ENCODE data around the gene ADGRL2. TPM values are rescaled to one million over a fixed set of nuclear protein-coding genes. Genes with fewer than 3 reads are reported as not detected.
"Not testable (repeated sequence)": the region's sequence is repeated elsewhere in the genome, so short reads cannot be mapped to it uniquely, and the experiment has no call there.

ADGRL2 gene
- total RNA-seq, 3 donors from 2014 or later, result 59.6 to 78.0 (median 74.7) TPM

GRCh38 chr1:81852961-81853360, 52.2 kb downstream of the ADGRL2 start:
- H3K27ac ChIP-seq, result no peak overlapping the region
- no peak overlapping the region for H3K4me3 ChIP-seq
- no peak for DNase-seq (ENCODE audit: low spot score in 2 of 2)
- H3K27me3 ChIP-seq, result no peaks in the 10 kb centered on the region
- no peak for TF ChIP-seq CTCF (IDR thresholded peaks at IDR 0.05)
- TF ChIP-seq POLR2AphosphoS5 (IDR thresholded peaks at IDR 0.05), result no peak
- no peak for TF ChIP-seq POLR2A (IDR thresholded peaks at IDR 0.05)
- no peaks in the 10 kb centered on the region for H3K4me1 ChIP-seq
- no peaks in the 10 kb centered on the region for H3K9me3 ChIP-seq
- H3K36me3 ChIP-seq, result no peaks in the 10 kb centered on the region
- intact Hi-C loops (cut with DNase I; ENCODE audit: low total_unique reads), result loop anchor here (5.0 kb wide), 1 partner anchor 416 kb away; no protein-coding TSS in a partner anchor

- Histone ChIP-seq H3K27ac (no peak overlapping the region), H3K4me3 (no peak overlapping the region), H3K36me3 (no peaks in the 10 kb centered on the region), H3K4me1 (no peaks in the 10 kb centered on the region), H3K27me3 (no peaks in the 10 kb centered on the region), H3K9me3 (no peaks in the 10 kb centered on the region)
- TF ChIP-seq POLR2AphosphoS5 (IDR thresholded peaks at IDR 0.05), result no peak
- no peak for TF ChIP-seq CTCF (IDR thresholded peaks at IDR 0.05)
- no peak for TF ChIP-seq POLR2A (IDR thresholded peaks at IDR 0.05)
- intact Hi-C loops (cut with DNase I; ENCODE audit: low total_unique reads), result no loop called here
- DNase-seq (ENCODE audit: low spot score in 2 of 2), result no peak
Observed at GRCh38 chr1:81867235-81867634, 66.5 kb downstream of the ADGRL2 start.

GRCh38 chr1:81869307-81869706, 68.6 kb downstream of the ADGRL2 start:
- H3K27me3 ChIP-seq, result no peaks in the 10 kb centered on the region
- no peaks in the 10 kb centered on the region for H3K4me1 ChIP-seq
- no peaks in the 10 kb centered on the region for H3K9me3 ChIP-seq
- no peak overlapping the region for H3K27ac ChIP-seq
- no peak for DNase-seq (ENCODE audit: low spot score in 2 of 2)
- no peak overlapping the region for H3K4me3 ChIP-seq
- H3K36me3 ChIP-seq, result no peaks in the 10 kb centered on the region
- no peak for TF ChIP-seq POLR2A (IDR thresholded peaks at IDR 0.05)
- no peak for TF ChIP-seq CTCF (IDR thresholded peaks at IDR 0.05)
- TF ChIP-seq POLR2AphosphoS5 (IDR thresholded peaks at IDR 0.05), result no peak
- intact Hi-C loops (cut with DNase I; ENCODE audit: low total_unique reads), result no loop called here

- H3K27me3 ChIP-seq; H3K36me3 ChIP-seq; intact Hi-C loops (cut with DNase I; ENCODE audit: low total_unique reads); H3K9me3 ChIP-seq; H3K27ac ChIP-seq; H3K4me1 ChIP-seq; DNase-seq (ENCODE audit: low spot score in 2 of 2); H3K4me3 ChIP-seq: not testable (repeated sequence)
Observed at GRCh38 chr1:81871091-81871490, 70.4 kb downstream of the ADGRL2 start.

- H3K27me3 ChIP-seq, result no peaks in the 10 kb centered on the region
- H3K27ac ChIP-seq, result no peak overlapping the region
- TF ChIP-seq CTCF (IDR thresholded peaks at IDR 0.05) (no peak), POLR2A (IDR thresholded peaks at IDR 0.05) (no peak), POLR2AphosphoS5 (IDR thresholded peaks at IDR 0.05) (no peak)
- no peak for DNase-seq (ENCODE audit: low spot score in 2 of 2)
- no peak overlapping the region for H3K4me3 ChIP-seq
- H3K36me3 ChIP-seq, result no peaks in the 10 kb centered on the region
- intact Hi-C loops (cut with DNase I; ENCODE audit: low total_unique reads), result no loop called here
- no peaks in the 10 kb centered on the region for H3K4me1 ChIP-seq
- no peaks in the 10 kb centered on the region for H3K9me3 ChIP-seq
Observed at GRCh38 chr1:81873946-81874345, 73.2 kb downstream of the ADGRL2 start.

GRCh38 chr1:81874461-81874860, 73.7 kb downstream of the ADGRL2 start:
- Histone ChIP-seq H3K4me1 (no peaks in the 10 kb centered on the region), H3K27ac (no peak overlapping the region)
- intact Hi-C loops (cut with DNase I; ENCODE audit: low total_unique reads), result no loop called here

More at GRCh38 chr1:81874461-81874860, 73.7 kb downstream of the ADGRL2 start:
- no peaks in the 10 kb centered on the region for H3K36me3 ChIP-seq
- H3K27me3 ChIP-seq, result no peaks in the 10 kb centered on the region
- TF ChIP-seq CTCF (IDR thresholded peaks at IDR 0.05), result no peak
- no peak for TF ChIP-seq POLR2AphosphoS5 (IDR thresholded peaks at IDR 0.05)
- no peak for TF ChIP-seq POLR2A (IDR thresholded peaks at IDR 0.05)
- no peak overlapping the region for H3K4me3 ChIP-seq
- no peak for DNase-seq (ENCODE audit: low spot score in 2 of 2)
- H3K9me3 ChIP-seq, result no peaks in the 10 kb centered on the region
